Islet precursor cell (in vitro differentiated cells): ENCODE results near the gene NIT1.

ENCODE experiments used
- DNase-seq: peaks from one replicate; pipeline ENCODE4 v3.0.0-alpha.2; 2018

Gene NIT1

DNA sequence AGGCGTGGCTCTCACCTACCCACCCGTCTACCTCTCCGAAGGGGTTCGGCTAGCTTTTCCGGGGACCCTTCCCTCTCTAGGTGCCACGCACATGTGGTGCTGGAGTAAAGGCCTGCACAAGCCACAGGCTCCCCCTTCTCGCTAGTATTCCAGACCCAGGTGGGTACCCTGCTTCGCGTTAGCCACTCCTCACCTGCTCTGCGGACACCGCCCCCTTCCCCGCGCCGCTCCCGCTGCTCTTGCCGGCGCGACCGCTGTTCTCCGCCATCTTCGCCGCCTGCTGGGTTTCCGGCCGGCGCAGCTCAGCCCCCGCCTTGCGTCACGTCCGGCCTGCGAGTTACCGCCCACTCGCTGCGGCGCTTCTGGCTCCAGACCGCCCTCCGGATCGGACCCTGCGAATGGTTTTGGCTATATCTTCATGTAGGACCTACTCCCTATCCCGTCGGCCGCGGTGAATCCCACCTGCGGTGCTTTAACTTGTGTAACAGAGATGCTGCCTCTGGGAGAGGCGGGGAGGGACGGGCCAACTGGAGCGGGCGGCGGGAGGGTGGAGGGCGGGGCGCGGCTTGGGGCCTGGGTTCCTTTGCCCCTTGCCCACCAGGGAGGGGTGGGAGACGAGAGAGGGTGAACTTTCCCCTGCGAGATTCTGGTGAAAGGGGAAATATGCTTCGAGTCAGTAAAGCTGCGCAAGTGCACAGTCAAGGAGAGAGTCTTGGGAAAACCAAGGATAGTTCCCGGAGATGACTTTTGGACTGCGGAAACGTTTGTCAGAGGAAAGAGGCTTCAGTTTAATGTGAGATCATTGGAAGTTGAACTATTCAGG, at the start of gene NIT1, which contains the start of gene PFDN2:
TSS of gene NIT1 (plus strand) at position 347 of the 823 bp plus-strand sequence. CDS start at position 419, 72 bp downstream.
TSS of gene PFDN2 (minus strand) at position 279 of the 823 bp plus-strand sequence. CDS start at position 268, 11 bp downstream.
- peak; percentile 95 for DNase-seq

DNA sequence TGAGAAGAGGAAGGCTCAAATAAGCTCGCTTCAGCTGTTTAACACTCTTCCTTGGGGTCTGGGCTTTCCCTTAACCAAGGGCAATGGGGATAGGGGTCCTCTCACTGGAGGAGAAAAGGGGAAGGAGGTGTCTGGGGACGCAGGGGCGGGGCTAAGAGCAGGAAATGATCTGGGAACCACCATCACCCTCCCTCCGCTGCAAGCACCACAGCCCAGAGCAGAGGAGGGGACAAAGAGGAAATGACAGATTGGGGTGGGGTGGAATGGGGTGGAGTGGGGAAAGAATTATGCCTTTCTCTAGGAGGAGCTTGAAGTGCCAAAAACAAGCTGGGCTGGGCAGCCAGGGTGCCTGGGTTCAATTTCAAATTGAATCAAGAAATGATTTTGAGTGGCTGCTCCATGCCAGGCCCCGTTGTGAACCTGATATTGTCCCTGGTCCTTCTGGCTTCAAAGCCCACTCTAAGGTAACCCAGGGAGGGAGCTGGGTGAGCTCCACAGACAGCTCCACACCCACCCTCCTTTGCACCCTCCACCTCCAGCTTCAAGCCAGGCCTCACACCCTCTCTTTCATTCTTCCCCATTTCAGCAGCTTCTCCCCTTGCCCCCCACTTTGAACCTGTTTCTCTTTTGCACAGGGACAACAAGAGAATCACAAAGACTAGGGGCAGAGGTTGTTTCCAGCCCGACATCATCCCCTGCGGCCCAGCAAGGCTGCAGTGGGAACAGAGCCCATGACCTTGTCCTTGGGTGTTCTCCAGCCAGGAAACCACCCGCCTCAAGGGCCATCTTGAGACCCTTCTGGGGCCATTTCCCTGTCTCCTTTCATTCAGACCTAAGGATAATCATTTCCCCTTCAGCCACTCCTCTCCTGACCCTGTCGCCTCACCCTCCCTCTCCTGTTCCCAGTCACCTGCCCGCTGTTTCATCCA, 49.3 kb upstream of the NIT1 start:
- DNase-seq = no peak

- no peak for DNase-seq
These were observed 48.7 kb upstream of the NIT1 start for GRCh38 chr1:161069241-161069640.

GRCh38 chr1:161069731-161070270, 48.1 kb upstream of the NIT1 start, which contains the start of gene ARHGAP30:
Gene ARHGAP30 (minus strand): TSS chr1:161069891. CDS start chr1:161069624, 267 bp downstream.
- no peak for DNase-seq

DNA sequence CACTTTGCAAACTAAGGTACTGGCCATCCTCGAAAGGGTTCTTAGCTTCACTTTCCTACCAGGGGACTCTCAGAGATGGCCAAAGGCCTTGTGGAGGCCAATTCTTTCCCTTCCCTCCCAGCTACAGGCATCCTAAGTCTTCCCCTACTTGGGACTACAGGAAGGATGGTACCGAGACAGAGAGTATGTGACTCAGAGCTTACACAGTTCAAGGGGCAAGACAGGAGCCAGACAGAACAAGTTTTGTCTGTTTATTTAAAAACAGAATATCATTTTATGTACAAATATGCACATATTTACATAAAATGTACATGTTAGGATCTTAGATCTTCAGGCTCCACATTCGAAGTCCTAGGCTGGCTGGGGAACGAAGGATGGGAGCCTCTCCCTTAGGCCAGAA, 47.1 kb upstream of the NIT1 start:
- DNase-seq = no peak

DNA sequence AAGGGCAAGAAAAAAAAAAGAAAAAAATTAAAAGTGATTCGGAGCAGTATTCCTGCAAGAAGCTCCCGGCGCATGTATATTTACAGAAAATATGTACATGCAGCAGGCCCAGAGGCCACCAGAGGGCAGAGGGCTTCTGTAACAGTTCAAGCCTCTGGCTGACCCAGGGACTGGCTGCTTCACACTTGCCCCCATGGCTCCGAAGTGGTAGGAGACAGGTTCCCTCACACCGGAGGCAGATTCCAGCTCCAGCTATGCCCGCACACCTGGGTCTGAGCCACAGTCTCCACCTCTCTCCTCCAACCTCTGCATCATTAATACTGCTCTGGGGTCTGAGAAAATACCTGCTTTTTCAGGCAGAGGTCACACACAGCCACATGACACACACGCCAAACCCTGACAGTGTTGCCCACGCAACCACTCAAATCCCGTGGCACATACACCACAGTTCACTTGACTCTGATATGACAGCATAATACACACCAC, 46.0 kb upstream of the NIT1 start:
- DNase-seq = peak; percentile 88

GRCh38 chr1:161072751-161073449, 45.0 kb upstream of the NIT1 start:
- DNase-seq = no peak

DNA sequence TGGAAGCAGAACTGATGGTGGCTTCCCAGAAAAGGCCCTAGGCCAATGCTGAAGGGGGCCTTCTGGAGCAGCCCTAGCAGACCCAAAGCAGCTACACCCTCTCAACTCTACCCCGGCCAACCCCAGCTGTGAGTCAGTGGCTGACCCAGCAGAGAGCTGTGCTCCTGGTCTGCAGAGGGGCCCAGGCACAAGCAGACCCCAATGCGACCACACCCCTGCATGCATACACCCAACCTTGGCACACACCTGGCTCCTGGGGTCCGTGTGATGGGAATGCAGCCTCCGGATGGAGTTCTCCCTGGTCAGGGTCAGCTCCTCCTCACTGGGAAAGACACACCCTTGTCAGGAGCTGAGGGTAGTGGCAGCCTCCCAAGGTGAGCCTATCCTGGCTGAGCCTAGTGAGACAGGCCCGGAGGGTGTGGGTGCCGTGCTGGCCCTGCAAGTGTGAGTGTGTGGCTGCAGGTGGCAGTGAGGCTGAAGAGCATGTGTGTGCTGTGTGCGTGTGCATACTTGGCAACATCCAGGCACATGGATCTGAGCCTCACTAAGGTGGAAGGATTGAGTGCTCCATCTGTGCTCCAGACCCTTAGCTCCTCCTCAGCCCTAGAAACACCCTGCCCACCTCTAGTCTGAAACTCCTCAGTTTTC, 44.3 kb upstream of the NIT1 start:
- DNase-seq = no peak

DNA sequence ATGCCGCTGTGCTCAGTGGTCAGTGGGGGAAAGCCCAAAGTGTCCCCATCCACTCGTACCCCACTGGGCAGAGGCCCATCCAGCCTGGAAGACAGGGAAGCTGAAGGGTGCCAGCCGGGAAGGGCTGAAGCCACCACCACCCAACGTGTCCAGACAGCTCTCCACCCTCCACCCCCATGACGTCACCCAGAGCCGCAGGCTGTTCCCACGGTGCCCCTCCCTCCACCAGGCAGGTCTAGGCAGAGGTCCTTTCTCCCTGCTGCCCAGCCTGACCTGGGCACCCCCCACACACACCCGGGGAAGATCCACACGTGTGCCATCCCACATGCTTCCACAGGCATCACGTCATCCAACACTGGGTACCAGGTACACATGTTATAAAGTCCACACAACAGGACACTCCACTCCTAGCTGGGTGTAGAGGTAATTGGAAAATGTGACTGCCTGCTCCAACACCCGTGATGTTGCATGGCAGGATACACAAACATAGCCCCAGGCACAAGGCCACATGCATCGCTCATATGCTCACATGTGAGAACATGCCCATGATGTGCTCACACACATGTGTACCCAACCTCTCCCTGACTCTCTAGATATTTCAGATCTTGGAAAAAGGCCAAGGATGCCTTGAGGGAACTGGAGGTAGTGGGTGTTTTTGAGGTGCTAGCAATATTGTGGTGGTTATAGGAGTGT, 43.1 kb upstream of the NIT1 start:
- no peak for DNase-seq

GRCh38 chr1:161076410-161076809, 41.5 kb upstream of the NIT1 start:
- no peak for DNase-seq

GRCh38 chr1:161077426-161077825, 40.5 kb upstream of the NIT1 start:
- DNase-seq = no peak

GRCh38 chr1:161079436-161080110, 38.3 kb upstream of the NIT1 start:
- DNase-seq = no peak

DNA sequence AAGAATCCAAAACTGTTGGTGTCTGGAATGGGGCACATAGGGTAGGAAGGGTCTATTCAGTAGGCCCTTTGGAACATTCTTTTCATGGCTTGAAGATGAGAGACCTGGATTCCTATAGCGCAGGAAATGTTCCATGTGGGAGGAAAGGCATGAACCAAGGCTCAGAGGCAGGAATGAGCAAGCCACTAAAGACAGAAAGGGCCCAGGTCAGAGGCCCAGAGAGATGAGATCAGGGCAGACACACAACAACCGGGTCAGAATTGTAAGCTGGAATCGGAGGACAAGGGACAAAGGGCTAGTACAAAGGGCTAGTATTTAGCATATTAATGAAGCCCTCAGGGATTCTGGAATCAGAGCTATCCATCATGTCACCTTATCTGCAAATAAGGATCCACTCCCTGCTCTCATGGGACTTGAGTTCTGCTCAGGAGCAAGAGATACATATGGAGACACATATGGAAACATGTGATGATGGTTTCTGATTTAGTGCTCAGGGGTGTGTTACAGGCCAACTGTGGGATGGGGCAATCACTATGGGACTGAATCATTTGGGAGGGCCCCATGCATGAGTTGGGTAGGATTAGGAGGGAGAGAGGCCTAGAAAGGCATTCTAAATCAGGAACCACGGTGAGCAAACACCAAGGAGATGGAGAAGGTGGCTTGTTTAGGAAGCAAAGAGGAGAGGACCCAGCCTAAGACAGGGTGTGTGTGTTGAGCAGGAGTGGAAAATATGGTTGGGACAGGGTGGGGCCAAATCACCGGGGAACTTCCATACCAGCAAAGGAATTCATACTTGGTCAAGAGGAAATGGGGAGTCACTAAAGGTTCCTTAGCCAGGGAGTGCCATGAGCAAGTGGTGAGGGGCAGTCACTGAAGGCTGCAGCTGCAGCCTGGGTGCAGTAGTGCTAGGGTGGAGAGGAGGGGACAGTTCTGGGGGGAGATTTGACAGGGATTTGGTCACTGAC, 37.2 kb upstream of the NIT1 start:
- DNase-seq = peak; percentile 76

GRCh38 chr1:161081519-161081918, 36.4 kb upstream of the NIT1 start:
- DNase-seq = no peak

DNA sequence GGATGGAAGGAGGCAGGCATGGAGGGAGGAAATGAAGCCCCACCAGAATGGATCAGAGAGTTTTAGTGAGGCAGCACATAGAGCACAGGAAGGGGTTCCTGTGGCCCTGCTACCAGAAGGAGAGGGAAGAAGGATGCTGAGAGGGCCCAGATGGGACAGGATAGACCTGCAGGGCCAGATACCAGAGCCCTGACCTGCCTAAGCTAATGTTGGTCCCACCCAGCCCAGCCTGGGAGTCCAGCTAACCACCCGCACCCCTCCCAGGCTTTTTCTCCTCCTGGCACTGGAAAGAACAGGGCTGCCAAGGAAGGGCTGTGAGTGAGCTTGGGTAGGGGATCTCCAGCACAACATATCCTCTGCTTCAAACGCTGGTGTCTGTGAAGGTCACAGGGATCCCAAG, 35.4 kb upstream of the NIT1 start:
- peak; percentile 72 for DNase-seq

- DNase-seq = peak; percentile 100
These were observed 34.7 kb upstream of the NIT1 start for GRCh38 chr1:161082996-161083747.

DNA sequence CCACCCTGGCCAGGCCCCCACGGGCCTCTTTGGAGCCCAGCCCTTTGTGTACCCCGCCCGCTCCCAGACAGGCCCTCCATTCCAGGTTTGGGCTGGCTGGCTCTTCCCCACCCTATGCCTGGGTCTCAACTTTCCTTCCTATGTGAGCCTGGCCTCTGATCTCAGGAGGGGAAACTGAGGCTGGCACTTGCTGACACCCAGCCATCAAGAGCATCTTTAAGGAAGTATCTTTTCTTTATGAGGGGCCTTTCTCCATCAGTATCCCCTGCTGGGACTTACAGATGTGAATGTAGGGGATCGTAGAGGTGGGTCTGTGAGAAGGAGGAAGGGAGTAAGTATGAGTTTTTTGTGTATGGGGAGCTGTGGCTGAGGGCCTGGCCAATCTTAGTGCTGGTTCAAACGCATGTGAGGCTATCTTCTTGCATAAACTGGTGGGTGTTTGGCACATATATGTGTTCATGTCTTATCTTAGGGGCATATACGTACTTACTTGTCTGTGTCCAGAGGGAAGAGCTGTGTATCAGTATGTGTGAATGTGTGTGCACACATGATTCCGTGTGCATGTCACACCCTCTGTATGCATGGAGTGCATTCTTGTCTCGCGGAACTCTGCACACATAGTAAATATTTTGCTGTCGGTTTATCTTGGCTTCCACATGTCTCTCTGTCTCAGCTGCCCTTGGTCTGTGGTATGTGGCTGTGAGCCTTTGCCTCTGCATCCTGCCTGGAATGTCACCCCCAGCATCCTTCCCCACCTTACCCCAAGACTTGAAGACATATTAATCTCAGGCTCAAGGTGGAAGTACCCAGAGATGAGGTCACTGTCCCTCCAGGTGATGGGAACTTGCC, 33.9 kb upstream of the NIT1 start:
- peak; percentile 69 for DNase-seq

- peak; percentile 92 for DNase-seq
These were observed 33.3 kb upstream of the NIT1 start for GRCh38 chr1:161084597-161084988.
